B cell (primary cell): ENCODE results near the gene SLC13A2. TPM values are rescaled to one million over a fixed set of nuclear protein-coding genes. Genes with fewer than 3 reads are reported as not detected.

ENCODE experiments used
- ATAC-seq: fragments of 200-7000 bp; cut with Tn5 transposase; one replicate; pipeline ENCODE4 v1.10.0; 2021; ENCODE audit warnings: low read depth, mild to moderate bottlenecking, moderate number of reproducible peaks, moderate library complexity
- CTCF ChIA-PET: fragments of 350-600 bp; sonication (Branson Sonifier 250); formaldehyde crosslinking; loops from one replicate; lab custom pipeline; 2021; ENCODE audit warnings: antibody characterized with exemption, inconsistent platforms; lab: Charles Lee
- POLR2A ChIA-PET: fragments of 350-600 bp; sonication (Branson Sonifier 250); formaldehyde crosslinking; loops from one replicate; lab custom pipeline; 2021; ENCODE audit warnings: antibody characterized with exemption; lab: Charles Lee
- DNase-seq: peaks from one replicate; pipeline ENCODE4 v3.0.0; 2013
- H2AFZ ChIP-seq: 2 replicates; pipeline ENCODE4 v1.6.1; 2012; ENCODE audit warnings: mild to moderate bottlenecking, low read depth, low read length; ENCODE audit not compliant: insufficient read depth, poor library complexity, severe bottlenecking
- H3K27ac ChIP-seq, 2 donors: 1 replicate in 1 of 2; 2 replicates in 1 of 2; pipeline ENCODE4 v1.5.1; 2012 to 2013; ENCODE audit warnings: low read length in 2 of 2, mild to moderate bottlenecking in 2 of 2, moderate library complexity in 1 of 2
- H3K27me3 ChIP-seq, 4 experiments: fragments of 200-600 bp in 1 of 4; sonication (generic) in 1 of 4; replicated peaks in 1 of 4; 1 replicate in 2 of 4; 2 replicates in 2 of 4; pipeline versions ENCODE4 v1.6.1 to v1.7.0; 2013 to 2016; ENCODE audit warnings: low read length in 3 of 4, mild to moderate bottlenecking in 2 of 4, mixed read lengths in 1 of 4, moderate library complexity in 1 of 4; ENCODE audit not compliant: insufficient read depth in 4 of 4, control insufficient read depth in 3 of 4; ENCODE audit errors: control extremely low read depth in 1 of 4
- H3K36me3 ChIP-seq, 2 experiments: replicated peaks in 1 of 2; 1 replicate in 1 of 2; 2 replicates in 1 of 2; pipeline versions ENCODE4 v1.6.1 to v1.7.1; 2013; ENCODE audit warnings: low read length in 1 of 2; ENCODE audit not compliant: insufficient read depth in 2 of 2, control insufficient read depth in 1 of 2; ENCODE audit errors: control extremely low read depth in 1 of 2, extremely low read depth in 1 of 2
- H3K4me1 ChIP-seq, 2 donors: fragments of 200-600 bp in 1 of 2; sonication (generic) in 1 of 2; 1 replicate in 1 of 2; 2 replicates in 1 of 2; pipeline versions ENCODE4 v1.5.1 to v1.6.1; 2013 to 2017; ENCODE audit warnings: low read length in 2 of 2; ENCODE audit not compliant: control insufficient read depth in 2 of 2, insufficient read depth in 2 of 2
- H3K4me2 ChIP-seq: replicated peaks from 2 replicates; pipeline ENCODE3; 2012; ENCODE audit warnings: mild to moderate bottlenecking, low read depth, low read length; ENCODE audit not compliant: poor library complexity, severe bottlenecking
- H3K4me3 ChIP-seq, 5 experiments: fragments of 200-600 bp in 1 of 5; sonication (generic) in 1 of 5; 1 replicate in 3 of 5; 2 replicates in 2 of 5; pipeline versions ENCODE4 v1.5.1 to v1.7.0; 2011 to 2016; ENCODE audit warnings: low read length in 4 of 5, mild to moderate bottlenecking in 4 of 5, low read depth in 2 of 5, control low read depth in 1 of 5, moderate library complexity in 1 of 5; ENCODE audit not compliant: insufficient read depth in 1 of 5; ENCODE audit errors: control extremely low read depth in 1 of 5, extremely low read depth in 1 of 5
- H3K79me2 ChIP-seq: fragments of 200-600 bp; sonication (generic); one replicate; pipeline ENCODE4 v1.6.0; 2016; ENCODE audit warnings: low read length; ENCODE audit not compliant: control insufficient read depth, insufficient read depth
- H3K9ac ChIP-seq: fragments of 200-600 bp; sonication (generic); 2 replicates; pipeline ENCODE4 v1.6.1; 2017; ENCODE audit warnings: mild to moderate bottlenecking, low read length, moderate library complexity
- H3K9me3 ChIP-seq, 3 donors: one replicate each; pipeline versions ENCODE4 v1.6.1 to v1.7.1; 2013; ENCODE audit warnings: low read length in 2 of 3; ENCODE audit not compliant: control insufficient read depth in 2 of 3, insufficient read depth in 1 of 3; ENCODE audit errors: control extremely low read depth in 1 of 3
- H4K20me1 ChIP-seq: 2 replicates; pipeline ENCODE4 v1.6.0; 2012; ENCODE audit warnings: mild to moderate bottlenecking, low read length; ENCODE audit not compliant: insufficient read depth, control insufficient read depth, poor library complexity, severe bottlenecking
- H3K27ac Mint-ChIP-seq: one replicate; pipeline ENCODE4 v1.8.0; 2021; ENCODE audit warnings: mixed read lengths
- H3K27me3 Mint-ChIP-seq: one replicate; pipeline ENCODE4 v1.8.0; 2021; ENCODE audit warnings: mixed read lengths
- H3K4me1 Mint-ChIP-seq: one replicate; pipeline ENCODE4 v1.8.0; 2021; ENCODE audit warnings: mixed read lengths
- H3K4me3 Mint-ChIP-seq: one replicate; pipeline ENCODE4 v1.8.0; 2021; ENCODE audit warnings: mixed read lengths
- H3K9me3 Mint-ChIP-seq: one replicate; pipeline ENCODE4 v1.8.0; 2022; ENCODE audit warnings: mixed read lengths; ENCODE audit not compliant: insufficient read depth
- EZH2 ChIP-seq: IDR thresholded peaks from 2 replicates; pipeline ENCODE4 v1.6.1; 2012; ENCODE audit warnings: borderline replicate concordance, low read depth, mild to moderate bottlenecking, moderate library complexity, low read length; ENCODE audit not compliant: insufficient read depth, poor library complexity, severe bottlenecking
- WGBS: methylation state at CpG from one replicate; pipeline ENCODE4 v1.1.5; 2013; ENCODE audit warnings: missing lambda C conversion rate; ENCODE audit not compliant: insufficient coverage; 5-methylcytosine and 5-hydroxymethylcytosine counted together
- intact Hi-C: fragments of 100-400 bp; cut with micrococcal nuclease; formaldehyde crosslinking; loops from one replicate; pipeline ENCODE4 v1.10.0; 2022
- polyA plus RNA-seq: library from polyadenylated mRNA; depleted of rRNA; stranded (reverse); fragments of >200 nt; gene quantifications from 2 replicates; pipeline ENCODE4 v1.2.3, GENCODE V29; 2012
- total RNA-seq, 2 donors: library from RNA; stranded (reverse); fragments of 120-200 nt in 1 of 2; gene quantifications; 1 replicate in 1 of 2; 2 replicates in 1 of 2; pipeline versions ENCODE4 v1.2.3 to v1.2.4, GENCODE V29; 2013 to 2022
- TF ChIP-seq, protein P1 (sequence below): fragments of 200-600 bp; IDR thresholded peaks from one replicate; pipeline ENCODE4 v1.8.0; 2022; ENCODE audit warnings: antibody characterized with exemption, mild to moderate bottlenecking

Gene SLC13A2
- total and polyA plus RNA-seq, 2 donors (not counting 1 experiment from before 2014, with no cell fraction given), result not detected

DNA sequence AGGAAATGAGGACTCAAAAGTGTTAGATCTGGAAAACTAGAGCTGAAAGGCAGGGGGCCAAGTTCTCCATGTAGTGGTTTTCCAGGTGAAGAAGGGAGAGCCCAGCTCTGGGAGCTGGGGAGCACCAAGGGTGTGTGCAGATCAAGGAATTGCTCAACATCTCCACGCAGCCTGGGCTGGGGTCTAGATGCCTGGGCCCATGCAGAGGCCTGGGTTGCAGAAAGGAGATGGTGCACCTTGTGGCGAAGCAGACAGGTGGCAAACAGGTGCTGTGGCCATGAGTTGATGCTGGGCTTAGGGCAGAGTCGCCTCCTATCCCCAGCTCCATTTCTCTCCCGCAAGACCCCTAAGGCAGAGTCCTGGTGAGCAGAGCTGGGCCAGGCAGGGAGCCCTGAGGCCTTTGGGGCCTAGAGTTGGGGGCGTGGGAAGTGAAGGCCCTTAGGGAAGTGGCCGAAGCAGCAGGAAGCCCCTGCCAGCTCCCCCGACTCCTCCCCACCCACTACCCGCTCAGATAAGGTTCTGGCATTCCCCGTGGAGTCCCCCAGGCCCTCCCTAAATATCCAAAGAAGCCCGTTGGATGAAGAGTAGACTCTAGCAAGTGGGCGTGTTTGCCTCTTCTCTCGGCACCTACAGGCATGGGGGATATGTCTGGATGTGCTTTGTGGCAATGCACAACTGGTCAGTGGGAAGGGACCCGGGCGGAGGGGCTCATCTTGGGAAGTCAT lies 33.5 kb downstream of the SLC13A2 start:
- no peaks in the 10 kb centered on the region for H3K9me3 Mint-ChIP-seq
- no peak overlapping the region for H3K27ac Mint-ChIP-seq
- POLR2A ChIA-PET, result no interaction called here

DNA sequence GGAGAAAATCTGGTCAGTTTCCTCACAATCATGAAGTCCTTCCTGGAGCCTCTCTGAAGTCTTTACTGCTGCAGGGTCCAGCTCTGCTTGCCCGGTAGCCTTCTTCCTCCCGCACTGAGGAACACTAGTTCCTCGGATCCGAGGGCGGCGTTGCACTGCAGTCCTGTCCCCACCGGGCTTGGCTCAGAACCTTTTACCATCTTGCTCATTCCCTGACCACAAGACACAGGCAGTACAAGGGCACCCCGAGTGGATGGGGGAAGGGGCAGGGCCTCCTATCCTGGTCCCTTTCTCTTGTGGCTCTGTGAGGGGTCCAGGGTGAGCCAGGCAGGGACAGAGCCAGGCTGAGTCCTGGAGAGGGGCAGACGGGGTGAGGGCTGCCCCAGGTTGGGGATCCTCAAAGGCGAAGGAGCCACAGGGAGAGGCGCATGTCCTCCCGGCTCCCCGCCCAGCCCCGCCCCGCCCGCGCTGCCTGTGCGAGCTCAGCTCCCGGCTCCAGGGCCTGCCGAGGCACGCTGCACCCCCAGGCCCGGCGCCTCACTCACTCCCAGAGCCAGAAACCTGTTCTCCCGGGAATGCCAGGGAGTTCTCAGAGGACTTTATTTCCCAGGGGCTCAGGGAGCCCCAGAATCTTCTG lies 34.2 kb downstream of the SLC13A2 start:
- Mint-ChIP-seq H3K4me1 (no peaks in the 10 kb centered on the region), H3K27ac (no peak overlapping the region), H3K4me3 (no peak overlapping the region), H3K27me3 (peaks cover 26% of the 10 kb centered on the region), H3K9me3 (no peaks in the 10 kb centered on the region)
- peaks cover 0 to 28% (median 5%) of the 10 kb centered on the region in 4 experiments for H3K27me3 ChIP-seq
- no peak for DNase-seq
- ChIA-PET POLR2A (no interaction called here), CTCF (no interaction called here)
- WGBS, result 78% methylated on average over 21 of the region's 24 CpGs
- H3K9me3 ChIP-seq, result no peaks in the 10 kb centered on the region
- H3K36me3 ChIP-seq, result no peaks in the 10 kb centered on the region
- intact Hi-C loops, result no loop called here
- H3K79me2 ChIP-seq, result no peaks in the 10 kb centered on the region
- no peak overlapping the region for H3K4me3 ChIP-seq
- no peaks in the 10 kb centered on the region for H4K20me1 ChIP-seq
- no peak overlapping the region for H3K4me2 ChIP-seq
- no peak for TF ChIP-seq EZH2
- TF ChIP-seq, protein P1, sequence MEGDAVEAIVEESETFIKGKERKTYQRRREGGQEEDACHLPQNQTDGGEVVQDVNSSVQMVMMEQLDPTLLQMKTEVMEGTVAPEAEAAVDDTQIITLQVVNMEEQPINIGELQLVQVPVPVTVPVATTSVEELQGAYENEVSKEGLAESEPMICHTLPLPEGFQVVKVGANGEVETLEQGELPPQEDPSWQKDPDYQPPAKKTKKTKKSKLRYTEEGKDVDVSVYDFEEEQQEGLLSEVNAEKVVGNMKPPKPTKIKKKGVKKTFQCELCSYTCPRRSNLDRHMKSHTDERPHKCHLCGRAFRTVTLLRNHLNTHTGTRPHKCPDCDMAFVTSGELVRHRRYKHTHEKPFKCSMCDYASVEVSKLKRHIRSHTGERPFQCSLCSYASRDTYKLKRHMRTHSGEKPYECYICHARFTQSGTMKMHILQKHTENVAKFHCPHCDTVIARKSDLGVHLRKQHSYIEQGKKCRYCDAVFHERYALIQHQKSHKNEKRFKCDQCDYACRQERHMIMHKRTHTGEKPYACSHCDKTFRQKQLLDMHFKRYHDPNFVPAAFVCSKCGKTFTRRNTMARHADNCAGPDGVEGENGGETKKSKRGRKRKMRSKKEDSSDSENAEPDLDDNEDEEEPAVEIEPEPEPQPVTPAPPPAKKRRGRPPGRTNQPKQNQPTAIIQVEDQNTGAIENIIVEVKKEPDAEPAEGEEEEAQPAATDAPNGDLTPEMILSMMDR, result no peak
- H3K4me1 ChIP-seq, result no peaks in the 10 kb centered on the region
- ATAC-seq, result no peak
- H2AFZ ChIP-seq, result no peak overlapping the region
- no peak overlapping the region for H3K27ac ChIP-seq
- no peak overlapping the region for H3K9ac ChIP-seq

More for the DNA sequence above, 33.5 kb downstream of the SLC13A2 start:
- ATAC-seq (no peak), DNase-seq (no peak)
- no peaks in the 10 kb centered on the region for H3K4me1 Mint-ChIP-seq
- H3K4me1 ChIP-seq, result no peaks in the 10 kb centered on the region
- WGBS, result 89% methylated on average over 4 of the region's 14 CpGs
- H3K4me3 ChIP-seq, result no peak overlapping the region
- no peak overlapping the region for H3K9ac ChIP-seq
- intact Hi-C loops, result no loop called here
- no peaks in the 10 kb centered on the region for H3K9me3 ChIP-seq
- no peak for TF ChIP-seq EZH2
- TF ChIP-seq, protein P1, result no peak
- no peak overlapping the region for H3K27ac ChIP-seq
- CTCF ChIA-PET, result no interaction called here
- H3K4me2 ChIP-seq, result no peak overlapping the region
- no peaks in the 10 kb centered on the region for H3K36me3 ChIP-seq
- H3K4me3 Mint-ChIP-seq, result no peak overlapping the region
- peaks cover 0 to 21% (median 5%) of the 10 kb centered on the region in 4 experiments for H3K27me3 ChIP-seq
- H2AFZ ChIP-seq, result no peak overlapping the region
- H3K79me2 ChIP-seq, result no peaks in the 10 kb centered on the region
- peaks cover 26% of the 10 kb centered on the region for H3K27me3 Mint-ChIP-seq
- no peaks in the 10 kb centered on the region for H4K20me1 ChIP-seq
